GM12874 (cell line): Measurements from ENCODE around the gene SLC37A4.

Experiments
- TF ChIP-seq, protein P1 (sequence below): IDR thresholded peaks from 2 replicates; pipeline ENCODE4 v1.5.1; 2011; ENCODE audit warnings: low read depth, mild to moderate bottlenecking, control low read depth, low read length, moderate library complexity; ENCODE audit not compliant: insufficient read depth

SLC37A4 gene

DNA sequence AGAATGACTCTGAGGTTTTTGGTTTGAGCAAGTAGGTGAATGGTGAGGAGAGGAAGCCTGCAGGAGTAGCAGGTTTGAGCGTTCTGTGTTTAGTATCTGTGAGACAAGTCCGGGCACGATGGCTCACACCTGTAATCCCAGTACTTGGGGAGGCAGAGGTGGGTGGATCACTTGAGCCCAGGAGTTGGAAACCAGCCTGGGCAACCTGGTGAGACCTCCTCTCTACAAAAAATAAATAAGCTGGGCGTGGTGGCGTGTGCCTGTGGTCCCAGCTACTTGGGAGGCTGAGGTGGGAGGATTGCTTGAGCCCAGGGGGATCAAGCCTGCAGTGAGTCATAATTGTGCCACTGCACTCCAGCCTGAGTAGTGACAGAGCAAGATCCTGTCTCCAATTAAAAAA is 42.4 kb downstream of the SLC37A4 start:
- TF ChIP-seq, protein P1, sequence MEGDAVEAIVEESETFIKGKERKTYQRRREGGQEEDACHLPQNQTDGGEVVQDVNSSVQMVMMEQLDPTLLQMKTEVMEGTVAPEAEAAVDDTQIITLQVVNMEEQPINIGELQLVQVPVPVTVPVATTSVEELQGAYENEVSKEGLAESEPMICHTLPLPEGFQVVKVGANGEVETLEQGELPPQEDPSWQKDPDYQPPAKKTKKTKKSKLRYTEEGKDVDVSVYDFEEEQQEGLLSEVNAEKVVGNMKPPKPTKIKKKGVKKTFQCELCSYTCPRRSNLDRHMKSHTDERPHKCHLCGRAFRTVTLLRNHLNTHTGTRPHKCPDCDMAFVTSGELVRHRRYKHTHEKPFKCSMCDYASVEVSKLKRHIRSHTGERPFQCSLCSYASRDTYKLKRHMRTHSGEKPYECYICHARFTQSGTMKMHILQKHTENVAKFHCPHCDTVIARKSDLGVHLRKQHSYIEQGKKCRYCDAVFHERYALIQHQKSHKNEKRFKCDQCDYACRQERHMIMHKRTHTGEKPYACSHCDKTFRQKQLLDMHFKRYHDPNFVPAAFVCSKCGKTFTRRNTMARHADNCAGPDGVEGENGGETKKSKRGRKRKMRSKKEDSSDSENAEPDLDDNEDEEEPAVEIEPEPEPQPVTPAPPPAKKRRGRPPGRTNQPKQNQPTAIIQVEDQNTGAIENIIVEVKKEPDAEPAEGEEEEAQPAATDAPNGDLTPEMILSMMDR: no peak

DNA sequence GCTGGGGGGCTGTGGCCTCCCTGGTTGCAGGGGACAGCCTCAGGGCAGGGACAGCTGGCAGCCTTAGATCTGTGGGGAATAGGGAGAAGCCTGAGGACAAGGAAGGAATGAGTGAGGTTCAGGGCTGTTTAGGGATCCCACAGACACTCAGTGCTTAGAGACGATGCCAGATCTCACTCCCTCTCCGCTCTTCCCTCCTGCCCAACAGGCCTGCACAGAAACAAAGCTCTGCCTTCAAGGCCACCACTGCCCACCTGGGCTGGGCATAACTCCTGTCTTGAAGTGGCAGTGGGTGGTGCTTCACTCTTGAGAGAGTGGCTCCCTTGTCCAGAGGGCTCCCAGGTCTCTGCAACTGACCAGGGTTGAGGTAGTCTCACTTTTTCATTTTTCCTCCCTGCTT is 45.9 kb downstream of the SLC37A4 start:
- TF ChIP-seq, protein P1: no peak

DNA sequence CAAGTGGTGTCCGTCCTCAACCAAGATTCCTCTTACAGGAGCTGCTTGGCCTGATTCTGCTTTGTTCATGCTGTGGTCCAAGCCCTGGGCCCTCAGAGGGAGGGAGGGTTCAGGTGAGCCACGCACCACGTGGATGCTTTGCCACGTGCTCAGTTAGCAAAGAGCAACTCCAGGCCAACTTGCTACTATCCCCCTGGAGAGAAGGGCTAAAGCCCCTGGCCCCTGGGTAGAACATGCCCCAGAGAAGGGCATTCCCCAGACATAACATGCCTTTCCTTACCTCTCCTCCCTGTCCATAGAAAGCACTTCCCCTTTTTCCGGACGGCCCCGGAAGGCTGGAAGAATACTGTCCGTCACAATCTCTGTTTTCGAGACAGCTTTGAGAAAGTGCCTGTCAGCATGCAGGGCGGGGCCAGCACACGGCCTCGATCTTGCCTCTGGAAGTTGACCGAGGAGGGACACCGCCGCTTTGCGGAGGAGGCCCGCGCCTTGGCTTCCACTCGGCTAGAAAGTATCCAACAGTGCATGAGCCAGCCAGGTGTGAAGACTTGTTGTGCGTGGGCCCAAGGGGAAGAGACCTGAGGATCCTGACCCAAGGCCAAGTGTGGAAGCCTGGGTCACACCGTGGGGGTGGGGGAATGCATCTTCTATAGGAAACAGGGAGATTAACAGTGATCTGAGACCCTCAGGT is 50.3 kb downstream of the SLC37A4 start:
- TF ChIP-seq, protein P1: no peak

DNA sequence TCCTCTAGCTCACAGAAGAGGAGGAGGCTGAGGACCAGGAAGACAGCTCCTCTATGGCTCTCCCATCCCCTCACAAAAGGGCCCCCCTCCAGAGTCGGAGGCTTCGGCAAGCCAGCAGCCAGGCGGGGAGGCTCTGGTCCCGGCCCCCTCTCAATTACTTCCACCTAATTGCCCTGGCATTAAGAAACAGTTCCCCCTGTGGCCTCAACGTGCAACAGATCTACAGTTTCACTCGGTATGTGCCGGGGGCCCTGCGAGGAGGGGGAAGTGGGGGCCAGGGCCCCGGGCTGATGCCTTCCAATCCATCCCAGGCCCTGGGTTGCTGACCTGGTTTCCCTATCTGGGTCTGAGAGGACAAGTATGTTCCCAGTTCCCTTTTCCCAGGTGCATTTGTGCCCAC is 51.2 kb downstream of the SLC37A4 start:
- TF ChIP-seq, protein P1: no peak

DNA sequence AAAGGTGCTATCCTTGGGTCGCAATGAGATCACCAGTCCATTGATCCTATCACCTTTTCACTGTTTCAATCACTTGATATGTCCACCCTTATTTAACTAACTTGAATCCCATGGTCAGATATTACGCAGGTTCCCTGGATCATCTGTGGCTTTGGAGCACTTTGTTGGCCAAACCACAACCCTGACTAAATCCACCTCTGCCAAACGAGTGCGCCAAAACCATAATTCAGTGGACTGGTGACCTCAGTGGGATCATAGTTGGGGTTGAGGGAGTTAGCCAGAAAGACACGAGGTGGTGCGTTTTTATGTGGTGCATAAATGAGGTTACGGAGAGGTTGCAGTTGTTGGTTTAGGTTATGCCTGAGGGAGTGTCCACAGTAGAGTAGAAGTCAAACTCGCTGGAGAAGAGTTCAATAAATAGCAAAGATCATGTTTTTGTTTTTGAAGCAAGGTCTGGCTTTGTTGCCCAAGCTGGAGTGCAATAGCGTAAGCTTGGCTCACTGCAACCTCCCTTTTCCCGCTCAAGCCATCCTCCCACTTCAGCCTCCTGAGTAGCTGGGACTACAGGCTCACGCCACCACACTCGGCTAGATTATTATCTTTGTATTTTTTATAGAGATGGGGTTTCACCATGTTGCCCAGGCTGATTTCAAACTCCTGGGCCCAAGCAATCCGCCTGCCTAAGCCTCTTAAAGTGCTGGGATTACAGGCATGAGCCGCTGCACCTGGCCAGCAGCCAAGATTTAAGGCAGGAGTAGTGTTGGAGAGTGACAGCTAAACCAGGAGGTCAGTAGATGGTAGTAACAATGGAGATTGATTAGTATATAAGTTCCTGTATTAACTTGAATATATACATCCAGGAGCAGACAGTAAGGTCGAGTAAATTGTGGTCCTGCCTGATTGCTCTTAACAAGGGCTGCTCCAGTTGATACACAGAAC is 54.6 kb downstream of the SLC37A4 start:
- TF ChIP-seq, protein P1: no peak
